ENCODE results near the gene ARFGAP2. TPM values are rescaled to one million over a fixed set of nuclear protein-coding genes. Genes with fewer than 3 reads are reported as not detected.

Gene ARFGAP2
- total RNA-seq, 1 experiment from 2014 or later, result 73.5 TPM

DNA sequence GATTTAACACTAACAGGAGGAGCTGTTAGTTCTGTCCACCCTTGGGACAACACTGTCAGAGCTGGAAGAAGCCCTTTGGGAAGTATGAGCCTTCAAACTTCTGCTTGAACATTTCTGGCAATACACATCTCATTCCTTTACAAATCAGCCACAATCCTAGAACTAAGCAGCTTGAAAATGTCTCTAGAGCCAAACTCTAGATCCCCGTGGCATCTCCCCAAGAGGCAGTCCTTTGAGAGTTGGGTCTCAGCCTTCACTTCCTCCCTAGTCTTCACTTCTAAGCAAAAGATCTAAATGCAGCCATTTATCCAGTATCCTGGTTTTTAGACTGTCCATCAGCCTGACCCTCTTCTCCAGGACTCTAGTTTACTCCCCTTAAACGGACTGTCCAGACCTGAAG, 26.9 kb downstream of the ARFGAP2 start:
- no TSS peak for BruUV-seq (replicated peaks)
- Histone ChIP-seq H4K20me1 (ENCODE audit: insufficient read depth) (no peaks in the 10 kb centered on the region), H3K4me3 (replicated peaks in 1 of 2; ENCODE audit: low read depth in 1 of 2, low read length in 2 of 2) (no peak overlapping the region), H3K9me3 (ENCODE audit: control insufficient read depth in 1 of 2, insufficient read depth in 1 of 2, low read depth in 1 of 2, low read length in 2 of 2) (no peaks in the 10 kb centered on the region), H3K36me3 (ENCODE audit: control insufficient read depth in 1 of 2, insufficient read depth in 2 of 2, low read length in 2 of 2) (no peaks in the 10 kb centered on the region; a peak in 1 of 4 replicates), H3K79me2 (ENCODE audit: insufficient read depth, low read length) (no peaks in the 10 kb centered on the region), H3K9me2 (ENCODE audit: insufficient read depth) (no peaks in the 10 kb centered on the region), H3K27me3 (ENCODE audit: insufficient read depth, low read length) (no peaks in the 10 kb centered on the region), H3K9ac (ENCODE audit: low read length) (no peak overlapping the region), H3K27ac (ENCODE audit: low read depth, low read length) (no peak overlapping the region), H3K4me1 (ENCODE audit: control insufficient read depth in 1 of 2, insufficient read depth in 2 of 2, low read length in 2 of 2) (no peaks in the 10 kb centered on the region), H2AFZ (ENCODE audit: low read depth, low read length, poor library complexity, severe bottlenecking) (no peak overlapping the region), H3K4me2 (ENCODE audit: low read length) (no peak overlapping the region)
- POLR2A ChIA-PET, result no interaction called here
- TF ChIP-seq ZFX (IDR thresholded peaks at IDR 0.05), result no peak
- no peak for TF ChIP-seq ZNF274 (IDR thresholded peaks at IDR 0.05; ENCODE audit: low read depth, low read length)
- TF ChIP-seq ATF3 (IDR thresholded peaks at IDR 0.05), result no peak
- TF ChIP-seq ZBTB33 (IDR thresholded peaks at IDR 0.05; ENCODE audit: extremely low read depth, insufficient replicate concordance, low read length), result no peak
- TF ChIP-seq CEBPB (IDR thresholded peaks at IDR 0.05; ENCODE audit: low read depth), result no peak
- no peak for TF ChIP-seq EGR1 (IDR thresholded peaks at IDR 0.05; ENCODE audit: low read depth)
- no peak for TF ChIP-seq YY1 (IDR thresholded peaks at IDR 0.05; ENCODE audit: extremely low read depth, insufficient replicate concordance, low read depth, low read length)
- TF ChIP-seq POLR2A (IDR thresholded peaks at IDR 0.05; ENCODE audit: borderline replicate concordance, extremely low read depth, insufficient read depth, insufficient read length), result no peak
- TF ChIP-seq CBX3 (IDR thresholded peaks at IDR 0.05; ENCODE audit: low read depth), result no peak
- no peak for TF ChIP-seq REST (IDR thresholded peaks at IDR 0.05; ENCODE audit: low read depth)
- TF ChIP-seq SIN3A (IDR thresholded peaks at IDR 0.05; ENCODE audit: low read depth), result no peak
- no peak for TF ChIP-seq POLR2AphosphoS5 (IDR thresholded peaks at IDR 0.05; ENCODE audit: low read depth, low read length)
- TF ChIP-seq EZH2 (IDR thresholded peaks at IDR 0.05), result no peak
- TF ChIP-seq FOSL1 (IDR thresholded peaks at IDR 0.05; ENCODE audit: low read depth), result no peak
- no peak for TF ChIP-seq TCF7L2 (IDR thresholded peaks at IDR 0.05; ENCODE audit: borderline replicate concordance, extremely low read depth, insufficient read depth, insufficient read length)
- TF ChIP-seq SP1 (IDR thresholded peaks at IDR 0.05; ENCODE audit: low read depth), result no peak
- no peak for TF ChIP-seq RAD21 (IDR thresholded peaks at IDR 0.05; ENCODE audit: low read depth)
- no peak for TF ChIP-seq ELF1 (IDR thresholded peaks at IDR 0.05; ENCODE audit: borderline replicate concordance, low read depth)
- CTCF ChIA-PET, result no interaction called here
- RAD21 ChIA-PET (ENCODE audit: low non-redundant PET in 1 of 2, low total read pairs in 2 of 2, uncharacterized antibody in 2 of 2, unreplicated experiment in 2 of 2), result no interaction called here
- ATAC-seq (no peak), DNase-seq (ENCODE audit: low read depth, low spot score) (no peak)
- intact Hi-C loops (cut with micrococcal nuclease), result no loop called here
